ENCODE data around the gene SRGAP3.

The SRGAP3 gene

GRCh38 chr3:9276761-9277370 lies 27.4 kb upstream of the SRGAP3 start:
- no peak for TF ChIP-seq CTCF (conservative IDR thresholded peaks at IDR 0.05; ENCODE audit: low read depth, low read length)
- Histone ChIP-seq H2AFZ (ENCODE audit: low read depth) (no peak overlapping the region), H3K27ac (no peak overlapping the region), H3K36me3 (ENCODE audit: insufficient read depth) (no peaks in the 10 kb centered on the region), H3K9ac (no peak overlapping the region), H3K79me2 (ENCODE audit: insufficient read depth, low read depth) (no peaks in the 10 kb centered on the region), H4K20me1 (ENCODE audit: insufficient read depth) (no peaks in the 10 kb centered on the region), H3K4me3 (IDR thresholded peaks at IDR 0.05; ENCODE audit: insufficient read depth, low read depth, low read length) (no peak overlapping the region), H3K4me2 (no peak overlapping the region), H3K27me3 (ENCODE audit: insufficient read depth, low read depth) (no peaks in the 10 kb centered on the region), H3K4me1 (ENCODE audit: low read depth, poor library complexity, severe bottlenecking) (no peaks in the 10 kb centered on the region)

GRCh38 chr3:9271903-9272302 lies 22.5 kb upstream of the SRGAP3 start:
- H3K4me3 ChIP-seq (IDR thresholded peaks at IDR 0.05; ENCODE audit: insufficient read depth, low read depth, low read length): no peak overlapping the region
- no peaks in the 10 kb centered on the region for H3K36me3 ChIP-seq (ENCODE audit: insufficient read depth)
- no peaks in the 10 kb centered on the region for H4K20me1 ChIP-seq (ENCODE audit: insufficient read depth)
- no peak overlapping the region for H2AFZ ChIP-seq (ENCODE audit: low read depth)
- no peaks in the 10 kb centered on the region for H3K4me1 ChIP-seq (ENCODE audit: low read depth, poor library complexity, severe bottlenecking)
- H3K27me3 ChIP-seq (ENCODE audit: insufficient read depth, low read depth): no peaks in the 10 kb centered on the region
- no peak overlapping the region for H3K9ac ChIP-seq
- H3K4me2 ChIP-seq: no peak overlapping the region
- no peaks in the 10 kb centered on the region for H3K79me2 ChIP-seq (ENCODE audit: insufficient read depth, low read depth)
- no peak for TF ChIP-seq CTCF (conservative IDR thresholded peaks at IDR 0.05; ENCODE audit: low read depth, low read length)
- H3K27ac ChIP-seq: no peak overlapping the region

GRCh38 chr3:9270704-9271103 lies 21.3 kb upstream of the SRGAP3 start:
- no peak for TF ChIP-seq CTCF (conservative IDR thresholded peaks at IDR 0.05; ENCODE audit: low read depth, low read length)
- Histone ChIP-seq H3K4me1 (ENCODE audit: low read depth, poor library complexity, severe bottlenecking) (no peaks in the 10 kb centered on the region), H4K20me1 (ENCODE audit: insufficient read depth) (no peaks in the 10 kb centered on the region), H3K4me2 (no peak overlapping the region), H3K36me3 (ENCODE audit: insufficient read depth) (no peaks in the 10 kb centered on the region), H3K4me3 (IDR thresholded peaks at IDR 0.05; ENCODE audit: insufficient read depth, low read depth, low read length) (no peak overlapping the region), H3K27ac (no peak overlapping the region), H3K9ac (no peak overlapping the region), H2AFZ (ENCODE audit: low read depth) (no peak overlapping the region), H3K27me3 (ENCODE audit: insufficient read depth, low read depth) (no peaks in the 10 kb centered on the region), H3K79me2 (ENCODE audit: insufficient read depth, low read depth) (no peaks in the 10 kb centered on the region)

- Histone ChIP-seq H2AFZ (ENCODE audit: low read depth) (no peak overlapping the region), H3K27ac (no peak overlapping the region), H3K36me3 (ENCODE audit: insufficient read depth) (no peaks in the 10 kb centered on the region), H3K79me2 (ENCODE audit: insufficient read depth, low read depth) (no peaks in the 10 kb centered on the region), H3K4me2 (no peak overlapping the region), H3K4me3 (IDR thresholded peaks at IDR 0.05; ENCODE audit: insufficient read depth, low read depth, low read length) (no peak overlapping the region), H3K4me1 (ENCODE audit: low read depth, poor library complexity, severe bottlenecking) (no peaks in the 10 kb centered on the region), H3K27me3 (ENCODE audit: insufficient read depth, low read depth) (no peaks in the 10 kb centered on the region), H4K20me1 (ENCODE audit: insufficient read depth) (no peaks in the 10 kb centered on the region), H3K9ac (no peak overlapping the region)
- TF ChIP-seq CTCF (conservative IDR thresholded peaks at IDR 0.05; ENCODE audit: low read depth, low read length): no peak
These were observed 17.3 kb upstream of the SRGAP3 start for GRCh38 chr3:9266716-9267115.

Data from KMS-11 (cell line).